Natural killer cell (primary cell): ENCODE results near the gene PRAMEF8. TPM values are rescaled to one million over a fixed set of nuclear protein-coding genes. Genes with fewer than 3 reads are reported as not detected.
"Not testable (repeated sequence)": the region's sequence is repeated elsewhere in the genome, so short reads cannot be mapped to it uniquely, and the experiment has no call there.

Experiments used
- ATAC-seq, 3 donors: fragments of 150-1000 bp in 2 of 3; fragments of 200-7000 bp in 1 of 3; cut with Tn5 transposase; 1 replicate in 1 of 3; 2 replicates in 2 of 3; pipeline ENCODE4 v1.10.0; 2021; ENCODE audit warnings: mild to moderate bottlenecking in 2 of 3, moderate library complexity in 2 of 3
- DNase-seq, 2 donors: peaks; one replicate each; pipeline versions ENCODE4 v3.0.0 to v3.0.0-alpha.2; 2013 to 2021; ENCODE audit warnings: mixed read lengths in 1 of 2
- H3K27ac ChIP-seq: one replicate; pipeline ENCODE4 v1.5.1; 2013; ENCODE audit warnings: mild to moderate bottlenecking, low read length
- H3K27me3 ChIP-seq: one replicate; pipeline ENCODE4 v1.6.1; 2013; ENCODE audit warnings: low read length; ENCODE audit not compliant: control insufficient read depth, insufficient read depth
- H3K36me3 ChIP-seq: one replicate; pipeline ENCODE4 v1.6.1; 2013; ENCODE audit warnings: low read length; ENCODE audit not compliant: control insufficient read depth, insufficient read depth
- H3K4me1 ChIP-seq: one replicate; pipeline ENCODE4 v1.6.1; 2013; ENCODE audit warnings: low read length; ENCODE audit not compliant: control insufficient read depth, insufficient read depth
- H3K4me3 ChIP-seq: one replicate; pipeline ENCODE4 v1.5.1; 2013; ENCODE audit warnings: low read length
- H3K9me3 ChIP-seq: one replicate; pipeline ENCODE4 v1.6.1; 2013; ENCODE audit warnings: low read length; ENCODE audit not compliant: control insufficient read depth, insufficient read depth
- H3K27ac Mint-ChIP-seq, 2 donors: one replicate each; pipeline ENCODE4 v1.8.0; 2022; ENCODE audit warnings: mild to moderate bottlenecking in 2 of 2, mixed read lengths in 2 of 2, moderate library complexity in 1 of 2
- H3K27me3 Mint-ChIP-seq, 2 donors: one replicate each; pipeline ENCODE4 v1.8.0; 2022; ENCODE audit warnings: low read depth in 2 of 2, mixed read lengths in 2 of 2
- H3K36me3 Mint-ChIP-seq: one replicate; pipeline ENCODE4 v1.8.0; 2022; ENCODE audit warnings: mixed read lengths
- H3K4me1 Mint-ChIP-seq, 2 donors: one replicate each; pipeline ENCODE4 v1.8.0; 2022; ENCODE audit warnings: mixed read lengths in 2 of 2
- H3K4me3 Mint-ChIP-seq: one replicate; pipeline ENCODE4 v1.8.0; 2022; ENCODE audit warnings: mild to moderate bottlenecking, moderate library complexity, mixed read lengths
- H3K9me3 Mint-ChIP-seq, 2 donors: one replicate each; pipeline ENCODE4 v1.8.0; 2022; ENCODE audit warnings: mixed read lengths in 2 of 2
- WGBS: methylation state at CpG from one replicate; pipeline ENCODE4 v1.1.7; 2013; ENCODE audit warnings: missing lambda C conversion rate; ENCODE audit not compliant: insufficient coverage; 5-methylcytosine and 5-hydroxymethylcytosine counted together
- intact Hi-C: fragments of 100-400 bp; cut with micrococcal nuclease; formaldehyde crosslinking; loops from one replicate; pipeline ENCODE4 v1.14.2; 2022
- total RNA-seq, 4 donors: library from RNA; stranded (reverse); fragments of 120-200 nt in 1 of 4; gene quantifications; one replicate each; pipeline versions ENCODE4 v1.2.3 to v1.2.4, GENCODE V29; 2013 to 2022

PRAMEF8 gene
- total RNA-seq = not detected
- not detected for total RNA-seq (2013)

GRCh38 chr1:13285037-13285436, at the start of gene PRAMEF8:
Gene PRAMEF8 (minus strand): TSS chr1:13285137. CDS start chr1:13284091, 1,046 bp downstream.
- intact Hi-C loops, H3K27me3 ChIP-seq, ATAC-seq, H3K9me3 Mint-ChIP-seq, H3K36me3 ChIP-seq, DNase-seq, H3K4me3 ChIP-seq, H3K4me1 Mint-ChIP-seq, H3K27me3 Mint-ChIP-seq, H3K4me1 ChIP-seq, H3K27ac Mint-ChIP-seq, H3K27ac ChIP-seq, H3K9me3 ChIP-seq, H3K4me3 Mint-ChIP-seq, H3K36me3 Mint-ChIP-seq: not testable (repeated sequence)
- WGBS = no CpG with 5 or more reads among the region's 1 CpG

DNA sequence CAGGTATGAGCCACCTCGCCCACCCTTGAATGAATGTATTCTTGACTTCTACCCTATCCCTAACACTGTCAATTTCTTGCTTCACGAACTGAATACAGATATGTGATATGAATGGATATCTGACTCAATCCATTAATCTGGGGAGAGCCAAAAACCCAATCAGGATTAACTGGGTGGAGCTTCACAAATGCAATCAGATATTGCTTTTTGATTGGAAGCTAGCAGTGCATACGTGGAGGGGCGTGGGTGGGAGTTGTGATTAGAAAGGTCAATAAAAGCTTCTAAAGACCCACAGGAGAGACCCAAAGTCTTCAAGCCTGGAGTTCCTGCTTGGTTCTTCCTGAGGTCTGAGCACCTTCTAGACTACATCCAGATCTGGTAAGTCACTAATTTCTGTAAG, 30.3 kb upstream of the PRAMEF8 start, which contains the start of gene PRAMEF15:
TSS of gene PRAMEF15 (plus strand) at position 301 of the 400 bp plus-strand sequence. CDS start 2,827 bp downstream, outside the sequence.
- intact Hi-C loops, H3K4me3 Mint-ChIP-seq, H3K9me3 ChIP-seq, H3K36me3 Mint-ChIP-seq, H3K27ac ChIP-seq, H3K27ac Mint-ChIP-seq, H3K4me1 ChIP-seq, H3K9me3 Mint-ChIP-seq, ATAC-seq, H3K36me3 ChIP-seq, H3K27me3 Mint-ChIP-seq, DNase-seq, H3K4me1 Mint-ChIP-seq, H3K4me3 ChIP-seq, H3K27me3 ChIP-seq: not testable (repeated sequence)
- WGBS = no CpG with 5 or more reads among the region's 4 CpGs

- H3K36me3 Mint-ChIP-seq, H3K4me3 Mint-ChIP-seq, H3K27me3 ChIP-seq, H3K9me3 Mint-ChIP-seq, ATAC-seq, H3K27me3 Mint-ChIP-seq, H3K27ac ChIP-seq, H3K4me3 ChIP-seq, DNase-seq, H3K4me1 Mint-ChIP-seq, H3K4me1 ChIP-seq, H3K36me3 ChIP-seq, H3K9me3 ChIP-seq, H3K27ac Mint-ChIP-seq, intact Hi-C loops: not testable (repeated sequence)
- no CpG with 5 or more reads among the region's 1 CpG for WGBS
Observed at GRCh38 chr1:13303239-13303638, 18.3 kb upstream of the PRAMEF8 start, which contains the start of gene PRAMEF33. Gene PRAMEF33 (plus strand): TSS chr1:13303539. CDS start chr1:13305955, 2,416 bp downstream.

GRCh38 chr1:13302197-13302596, 17.3 kb upstream of the PRAMEF8 start:
- DNase-seq, H3K4me3 ChIP-seq, H3K27me3 ChIP-seq, H3K36me3 ChIP-seq, intact Hi-C loops, H3K4me1 Mint-ChIP-seq, H3K27me3 Mint-ChIP-seq, H3K4me1 ChIP-seq, H3K4me3 Mint-ChIP-seq, H3K9me3 ChIP-seq, H3K27ac Mint-ChIP-seq, H3K27ac ChIP-seq, H3K36me3 Mint-ChIP-seq, H3K9me3 Mint-ChIP-seq, ATAC-seq: not testable (repeated sequence)

GRCh38 chr1:13298699-13299098, 13.8 kb upstream of the PRAMEF8 start:
- H3K27ac Mint-ChIP-seq, intact Hi-C loops, H3K27me3 Mint-ChIP-seq, H3K36me3 ChIP-seq, H3K4me1 ChIP-seq, DNase-seq, H3K27ac ChIP-seq, H3K36me3 Mint-ChIP-seq, H3K4me3 ChIP-seq, ATAC-seq, H3K9me3 Mint-ChIP-seq, H3K9me3 ChIP-seq, H3K27me3 ChIP-seq, H3K4me3 Mint-ChIP-seq, H3K4me1 Mint-ChIP-seq: not testable (repeated sequence)
- WGBS = 90% methylated on average over 5 of the region's 27 CpGs

- intact Hi-C loops, H3K27ac Mint-ChIP-seq, ATAC-seq, H3K27ac ChIP-seq, H3K9me3 ChIP-seq, H3K36me3 ChIP-seq, H3K4me1 ChIP-seq, H3K27me3 ChIP-seq, H3K27me3 Mint-ChIP-seq, H3K4me1 Mint-ChIP-seq, DNase-seq, H3K36me3 Mint-ChIP-seq, H3K4me3 ChIP-seq, H3K9me3 Mint-ChIP-seq, H3K4me3 Mint-ChIP-seq: not testable (repeated sequence)
- no CpG with 5 or more reads among the region's 5 CpGs for WGBS
Observed at GRCh38 chr1:13297216-13297931, 12.4 kb upstream of the PRAMEF8 start.

- H3K27me3 Mint-ChIP-seq, H3K9me3 ChIP-seq, H3K4me1 ChIP-seq, intact Hi-C loops, H3K4me1 Mint-ChIP-seq, H3K27ac Mint-ChIP-seq, H3K4me3 ChIP-seq, ATAC-seq, H3K9me3 Mint-ChIP-seq, H3K27ac ChIP-seq, H3K27me3 ChIP-seq, H3K36me3 ChIP-seq, H3K4me3 Mint-ChIP-seq, H3K36me3 Mint-ChIP-seq, DNase-seq: not testable (repeated sequence)
- 67% methylated on average over 1 of the region's 3 CpGs for WGBS
Observed at GRCh38 chr1:13289030-13289429, 4.1 kb upstream of the PRAMEF8 start.

DNA sequence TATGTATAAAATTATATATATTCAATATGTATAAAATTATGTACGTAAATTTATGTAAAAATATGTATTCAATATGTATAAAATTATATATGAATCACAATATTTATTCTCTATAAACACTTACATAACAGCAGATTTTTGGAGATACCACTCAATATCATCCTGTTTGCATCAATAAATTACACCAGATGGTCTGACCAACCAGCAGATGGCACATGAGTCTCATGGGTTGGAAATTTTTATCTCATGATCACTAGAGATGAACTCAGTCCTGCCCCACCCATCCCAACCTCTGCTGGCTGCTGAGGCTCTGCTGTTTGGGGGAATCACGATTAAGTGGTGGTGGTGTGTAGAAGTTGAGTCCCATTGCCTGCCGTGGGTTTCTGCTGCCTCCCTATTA, 5.3 kb downstream of the PRAMEF8 start:
- H3K4me3 Mint-ChIP-seq, H3K27ac ChIP-seq, H3K4me1 Mint-ChIP-seq, intact Hi-C loops, H3K27ac Mint-ChIP-seq, H3K9me3 ChIP-seq, H3K4me1 ChIP-seq, H3K4me3 ChIP-seq, H3K27me3 ChIP-seq, H3K36me3 ChIP-seq, H3K36me3 Mint-ChIP-seq, DNase-seq, H3K27me3 Mint-ChIP-seq, ATAC-seq, H3K9me3 Mint-ChIP-seq: not testable (repeated sequence)
- 89% methylated on average over 2 of the region's 3 CpGs for WGBS
